ENCODE measurements around the gene THAP9.
"Not testable (repeated sequence)": the region's sequence is repeated elsewhere in the genome, so short reads cannot be mapped to it uniquely, and the experiment has no call there.

THAP9 gene, protein sequence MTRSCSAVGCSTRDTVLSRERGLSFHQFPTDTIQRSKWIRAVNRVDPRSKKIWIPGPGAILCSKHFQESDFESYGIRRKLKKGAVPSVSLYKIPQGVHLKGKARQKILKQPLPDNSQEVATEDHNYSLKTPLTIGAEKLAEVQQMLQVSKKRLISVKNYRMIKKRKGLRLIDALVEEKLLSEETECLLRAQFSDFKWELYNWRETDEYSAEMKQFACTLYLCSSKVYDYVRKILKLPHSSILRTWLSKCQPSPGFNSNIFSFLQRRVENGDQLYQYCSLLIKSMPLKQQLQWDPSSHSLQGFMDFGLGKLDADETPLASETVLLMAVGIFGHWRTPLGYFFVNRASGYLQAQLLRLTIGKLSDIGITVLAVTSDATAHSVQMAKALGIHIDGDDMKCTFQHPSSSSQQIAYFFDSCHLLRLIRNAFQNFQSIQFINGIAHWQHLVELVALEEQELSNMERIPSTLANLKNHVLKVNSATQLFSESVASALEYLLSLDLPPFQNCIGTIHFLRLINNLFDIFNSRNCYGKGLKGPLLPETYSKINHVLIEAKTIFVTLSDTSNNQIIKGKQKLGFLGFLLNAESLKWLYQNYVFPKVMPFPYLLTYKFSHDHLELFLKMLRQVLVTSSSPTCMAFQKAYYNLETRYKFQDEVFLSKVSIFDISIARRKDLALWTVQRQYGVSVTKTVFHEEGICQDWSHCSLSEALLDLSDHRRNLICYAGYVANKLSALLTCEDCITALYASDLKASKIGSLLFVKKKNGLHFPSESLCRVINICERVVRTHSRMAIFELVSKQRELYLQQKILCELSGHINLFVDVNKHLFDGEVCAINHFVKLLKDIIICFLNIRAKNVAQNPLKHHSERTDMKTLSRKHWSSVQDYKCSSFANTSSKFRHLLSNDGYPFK

DNA sequence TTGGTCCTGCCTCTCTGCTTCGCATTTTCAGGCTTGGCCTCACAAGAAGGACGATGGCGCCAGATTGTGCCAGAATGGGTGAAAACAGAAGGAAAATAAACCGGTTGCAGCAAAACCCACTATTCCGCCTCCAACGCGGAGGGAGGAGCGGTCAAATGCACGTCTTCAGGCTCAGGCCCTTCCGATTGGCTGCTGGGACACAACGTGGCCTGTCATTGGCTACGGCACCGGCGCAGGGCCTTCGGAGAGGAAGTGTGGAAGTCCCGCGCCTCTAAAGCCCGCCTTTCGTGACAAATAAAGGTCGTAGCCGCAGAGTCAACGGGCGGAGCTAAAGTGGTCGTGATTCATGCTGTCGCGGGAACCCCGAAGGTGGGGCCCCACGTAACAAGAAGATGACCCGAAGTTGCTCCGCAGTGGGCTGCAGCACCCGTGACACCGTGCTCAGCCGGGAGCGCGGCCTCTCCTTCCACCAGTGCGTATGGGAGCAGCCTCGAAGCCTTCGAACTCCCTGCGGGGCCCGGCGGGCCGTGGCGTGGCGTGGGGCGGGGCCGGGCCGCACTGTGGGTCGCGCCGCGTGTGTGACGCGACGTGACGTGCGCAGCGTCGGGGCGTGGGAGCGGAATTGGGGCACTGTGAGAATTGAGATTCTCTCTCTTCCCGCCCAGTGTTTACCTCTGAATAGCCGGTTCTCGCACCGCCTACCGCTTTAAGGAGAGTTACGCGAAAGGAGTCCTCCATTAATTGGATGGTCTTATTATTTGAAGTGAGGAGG lies at the start of gene THAP9:
TSS of gene THAP9 (plus strand) at position 325 of the 772 bp plus-strand sequence. CDS start at position 393, 68 bp downstream.
- peak; percentile 98 for DNase-seq

DNA sequence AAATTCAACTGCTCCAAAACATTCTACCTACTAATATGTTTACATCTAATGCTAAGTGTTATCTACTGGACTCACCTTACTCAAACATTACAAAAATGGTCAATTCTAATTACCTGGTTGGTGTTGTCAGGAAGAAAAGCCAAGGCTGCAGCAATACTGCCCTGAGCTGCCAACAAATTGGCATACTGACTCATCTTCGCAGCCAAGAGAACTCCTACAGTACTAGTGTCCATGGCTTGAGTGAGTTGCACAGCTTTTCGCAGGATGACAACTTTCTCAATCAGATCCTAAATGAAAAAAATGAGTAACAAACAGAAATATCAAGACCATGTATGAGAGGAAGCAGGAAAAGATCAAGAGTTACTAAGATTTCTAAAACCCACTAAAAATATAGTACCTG lies 49.2 kb upstream of the THAP9 start:
- DNase-seq, result no peak

DNA sequence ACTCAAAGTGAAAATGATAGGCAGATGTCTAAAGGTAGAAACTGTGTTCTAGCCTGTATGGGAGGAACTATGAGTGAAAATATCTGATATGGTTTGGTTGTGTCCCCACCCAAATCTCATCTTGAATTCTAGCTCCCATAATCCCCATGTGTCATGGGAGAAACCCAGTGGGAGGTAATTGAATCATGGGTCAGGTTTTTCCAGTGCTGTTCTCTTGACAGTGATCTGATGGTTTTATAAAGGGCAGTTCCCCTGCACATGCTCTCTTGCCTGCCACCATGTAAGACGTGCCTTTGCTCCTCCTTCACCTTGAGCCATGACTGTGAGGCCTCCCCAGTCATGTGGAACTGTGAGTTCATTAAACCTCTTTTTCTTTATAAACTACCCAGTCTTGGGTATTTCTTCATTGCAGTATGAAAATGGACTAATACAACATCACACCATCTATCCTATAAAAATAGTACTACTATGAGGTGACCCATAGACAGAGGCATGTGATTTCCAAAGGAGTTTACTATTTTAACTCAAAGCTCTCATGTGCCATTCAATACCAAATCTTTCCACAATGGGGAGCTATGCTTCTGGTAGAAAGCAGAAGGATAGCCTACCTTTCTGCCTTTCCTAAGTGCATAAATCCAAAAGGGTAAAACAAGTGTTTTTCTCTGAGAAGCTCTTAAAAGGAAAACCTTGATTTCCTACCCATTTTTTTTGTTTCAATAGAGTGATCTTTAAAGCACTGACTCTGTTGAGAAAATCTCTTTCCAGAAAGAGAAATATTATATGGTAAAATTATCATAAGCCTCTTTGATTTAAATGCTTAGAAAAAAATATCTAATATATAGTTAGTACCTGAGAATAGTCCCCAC lies 48.4 kb upstream of the THAP9 start:
- no peak for DNase-seq

DNA sequence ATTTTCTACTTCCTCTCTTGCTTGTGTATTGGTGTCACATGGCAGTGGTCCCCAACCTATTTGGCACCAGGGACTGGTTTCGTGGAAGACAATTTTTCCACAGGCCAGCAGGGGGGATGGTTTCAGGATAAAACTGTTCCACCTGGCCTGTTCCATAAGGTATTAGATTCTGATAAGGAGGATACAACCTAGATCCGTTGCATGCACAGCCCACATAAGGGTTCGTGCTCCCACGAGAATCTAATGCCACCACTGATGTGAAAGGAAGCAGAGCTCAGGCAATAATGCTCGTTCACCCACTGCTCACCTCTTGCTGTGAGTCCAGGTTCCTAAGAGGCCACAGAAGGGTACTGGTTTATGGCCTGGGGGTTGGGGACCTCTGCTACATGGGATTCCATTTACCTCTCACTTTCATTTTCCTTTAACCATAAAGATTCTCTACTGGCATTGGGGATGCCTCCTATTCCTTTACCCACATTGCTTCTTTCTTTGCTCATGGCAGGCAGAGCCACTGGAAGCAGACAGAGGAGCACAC lies 47.7 kb upstream of the THAP9 start:
- no peak for DNase-seq

DNA sequence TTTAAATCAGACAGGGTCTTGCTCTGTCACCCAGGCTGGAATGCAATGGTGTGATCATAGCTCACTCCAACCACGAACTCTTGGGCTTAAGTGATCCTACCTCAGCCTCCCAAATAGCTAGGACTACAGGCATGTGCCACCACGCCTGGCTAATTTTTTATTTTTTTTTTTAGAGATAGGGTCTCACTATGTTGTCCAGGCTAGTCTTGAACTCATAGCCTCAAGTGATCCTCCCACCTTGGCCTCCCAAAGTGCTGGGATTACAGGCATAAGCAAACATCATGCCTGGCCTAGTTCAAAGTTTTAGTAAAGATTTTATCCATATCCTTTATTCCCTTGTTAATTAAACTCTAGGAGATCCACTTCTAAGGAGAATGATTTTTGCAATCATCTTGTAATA lies 40.0 kb upstream of the THAP9 start:
- not testable (repeated sequence) for DNase-seq

DNA sequence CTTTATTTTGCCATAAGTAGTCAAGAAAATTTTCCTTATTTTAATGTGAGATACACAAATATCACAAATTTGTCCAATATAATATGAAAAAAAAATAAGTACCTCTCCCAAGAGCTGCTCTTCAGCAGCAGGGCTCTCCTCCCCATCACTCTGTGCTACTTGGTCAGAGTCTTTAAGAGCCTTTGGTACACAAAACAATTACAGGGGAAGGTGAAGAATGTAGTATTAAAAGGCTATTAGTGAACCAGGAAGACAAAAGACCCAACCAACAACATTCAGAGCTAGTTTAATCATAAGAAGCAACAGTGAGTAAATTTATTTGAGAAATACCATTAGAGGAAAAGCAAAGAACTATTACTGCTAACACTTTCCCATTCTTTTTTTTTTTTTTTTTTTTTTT lies 39.0 kb upstream of the THAP9 start:
- no peak for DNase-seq

DNA sequence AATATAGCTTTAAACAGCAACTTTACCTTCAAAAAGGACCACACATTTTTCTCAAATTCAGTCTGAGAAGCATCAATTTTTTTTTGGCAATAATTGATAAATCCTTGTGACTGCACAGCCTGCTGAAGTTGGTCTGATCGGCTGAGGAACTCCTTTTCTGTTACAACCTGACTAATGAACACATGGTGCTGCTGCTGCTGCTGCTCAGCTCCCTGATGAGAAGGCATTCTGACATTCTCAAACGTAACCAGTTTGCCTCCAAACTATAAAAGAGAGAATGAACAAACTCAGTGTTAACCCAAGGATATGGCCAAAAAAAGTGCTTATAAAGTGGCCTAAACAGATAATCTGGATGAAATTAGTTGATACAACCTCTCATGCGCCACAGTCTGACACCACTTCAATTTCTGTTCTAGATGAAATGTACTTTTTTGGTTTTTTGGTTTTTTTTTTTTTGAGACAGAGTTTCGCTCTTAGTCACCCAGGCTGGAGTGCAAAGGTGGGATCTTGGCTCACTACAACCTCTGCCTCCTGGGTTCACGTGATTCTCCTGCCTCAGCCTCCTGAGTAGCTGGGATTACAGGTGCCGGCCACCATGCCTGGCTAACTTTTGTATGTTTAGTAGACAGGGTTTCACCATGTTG lies 36.1 kb upstream of the THAP9 start:
- no peak for DNase-seq

DNA sequence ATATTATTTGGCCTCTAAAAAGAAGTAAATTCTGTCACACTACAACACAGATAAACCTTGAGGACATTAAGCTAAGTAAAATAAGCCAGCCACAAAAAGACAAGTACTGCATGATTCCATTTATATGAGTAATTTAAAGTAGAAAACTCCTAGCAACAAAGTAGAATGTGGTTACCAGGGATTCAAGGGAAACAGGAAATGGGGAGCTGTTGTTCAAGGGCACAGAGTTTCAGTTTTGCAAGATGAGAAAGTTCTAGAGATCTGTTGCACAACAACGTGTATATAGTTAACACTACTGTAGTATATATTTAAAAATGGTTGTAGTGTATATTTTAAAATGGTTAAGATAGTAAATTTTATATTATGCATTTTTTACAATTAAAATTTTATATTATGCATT lies 34.9 kb upstream of the THAP9 start:
- DNase-seq, result peak; percentile 82

DNA sequence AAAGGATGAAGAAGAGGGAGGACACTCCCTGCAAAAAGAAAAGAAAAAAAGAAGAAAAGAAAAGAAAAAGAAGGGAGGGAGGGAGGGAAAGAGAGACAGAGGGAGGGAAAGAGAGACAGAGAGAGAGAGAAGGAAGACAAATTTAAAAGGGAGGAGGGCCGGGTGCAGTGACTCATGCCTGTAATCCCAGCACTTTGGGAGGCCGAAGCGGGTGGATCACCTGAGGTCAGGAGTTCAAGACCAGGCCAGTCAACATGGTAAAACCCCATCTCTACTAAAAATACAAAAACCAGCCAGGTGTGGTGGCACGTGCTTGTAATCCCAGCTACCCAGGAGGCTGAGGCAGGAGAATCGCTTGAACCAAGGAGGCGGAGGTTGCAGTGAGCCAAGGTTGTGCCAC lies 34.5 kb upstream of the THAP9 start:
- peak; percentile 28 for DNase-seq

DNA sequence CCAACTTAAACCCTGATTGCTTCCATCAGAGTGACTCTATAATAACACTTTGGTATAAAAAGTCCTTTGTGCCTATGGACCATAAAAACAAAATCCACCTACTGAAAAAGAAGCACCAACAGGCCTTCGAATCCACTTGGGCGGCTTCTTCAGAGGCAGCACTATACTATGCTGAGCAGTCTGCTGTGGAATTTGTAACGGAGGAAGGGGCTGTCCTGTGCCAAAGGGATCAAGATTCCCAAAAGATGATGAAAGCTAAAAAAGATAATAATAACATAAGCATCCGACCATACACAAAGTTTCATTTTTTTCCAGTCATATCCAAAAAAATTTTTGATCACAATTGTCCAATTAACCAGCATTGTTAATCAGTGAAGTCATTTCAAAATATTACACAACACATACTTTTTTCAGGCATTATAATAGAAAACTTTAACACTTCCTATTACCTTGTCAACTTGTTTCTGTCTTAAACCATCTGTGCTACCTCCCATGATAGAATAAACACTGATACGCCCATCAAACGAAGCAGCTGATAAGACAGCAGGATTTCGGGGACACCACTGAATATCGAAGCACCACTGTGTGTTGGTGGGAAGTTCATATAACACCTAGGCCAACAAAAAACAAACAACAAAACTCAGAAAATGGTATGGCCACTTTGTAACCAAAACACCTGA lies 33.7 kb upstream of the THAP9 start:
- no peak for DNase-seq

DNA sequence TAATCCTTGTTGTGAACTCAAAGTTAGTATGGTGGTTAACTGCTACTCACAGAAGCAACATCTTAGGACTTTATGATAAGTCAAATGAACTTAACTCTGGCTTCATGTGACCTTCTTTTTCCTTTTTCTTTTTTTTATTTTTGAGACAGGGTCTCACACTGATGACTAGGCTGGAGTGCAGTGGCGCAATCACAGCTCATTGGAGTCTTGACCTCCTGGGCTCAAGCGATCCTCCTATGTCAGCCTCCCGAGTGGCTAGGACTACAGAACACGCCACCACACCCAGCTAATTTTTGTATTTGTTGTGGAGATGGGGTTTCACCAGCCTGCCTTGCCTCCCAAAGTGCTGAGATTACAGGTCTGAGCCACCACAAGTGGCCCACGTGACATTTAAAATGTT lies 32.0 kb upstream of the THAP9 start:
- no peak for DNase-seq

DNA sequence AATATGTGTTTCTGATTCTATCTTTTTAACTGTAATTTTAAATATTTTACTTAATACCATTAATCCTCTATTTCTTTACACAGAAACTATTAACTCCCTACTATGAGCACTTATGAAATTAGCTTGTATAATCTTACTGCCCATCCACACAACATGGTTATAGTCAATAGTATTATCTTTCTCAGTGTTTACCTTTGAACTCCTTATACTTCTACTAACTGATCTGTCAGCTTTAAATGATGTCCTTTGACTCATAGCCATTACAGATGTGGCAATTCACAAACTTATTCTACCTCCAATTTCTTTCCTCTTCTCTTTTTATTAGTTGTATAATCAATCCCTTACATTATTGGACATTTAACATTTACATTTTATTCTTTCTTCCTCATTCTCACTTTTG lies 15.1 kb upstream of the THAP9 start:
- no peak for DNase-seq

DNA sequence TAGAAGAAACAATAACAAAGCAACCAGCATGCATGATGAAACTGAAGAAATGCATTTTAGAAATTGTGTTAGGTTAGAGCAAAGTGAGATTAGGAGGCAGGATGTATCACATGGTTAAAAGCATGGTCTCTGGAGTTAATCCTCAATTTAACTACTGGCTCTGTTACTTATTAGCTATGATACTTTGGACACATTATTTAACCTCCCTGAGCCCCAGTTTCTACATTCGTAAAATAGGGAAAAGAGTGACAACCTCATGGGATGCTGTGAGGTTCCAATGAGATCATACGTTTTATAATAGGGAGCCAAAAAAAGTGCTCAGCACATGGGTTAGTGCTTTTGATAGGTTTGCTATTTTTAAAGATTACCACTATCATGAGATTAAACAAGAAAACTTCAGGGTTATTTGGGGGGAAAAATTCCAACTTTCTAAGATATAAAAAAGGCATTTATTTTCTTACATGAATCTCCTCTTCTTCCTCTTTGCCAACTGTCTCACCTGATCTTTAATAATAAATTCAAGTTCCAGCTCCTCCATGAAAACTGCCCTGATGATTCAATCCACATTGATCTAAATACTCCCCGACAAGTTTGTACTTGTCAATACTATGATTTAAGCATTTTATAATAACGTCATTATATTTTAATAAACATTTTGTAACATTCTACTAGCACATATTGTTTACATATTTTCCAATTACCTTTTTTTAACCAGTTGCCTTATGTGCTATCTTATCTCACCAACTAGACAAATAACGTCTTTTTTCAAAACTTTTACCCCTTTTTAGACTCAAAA lies 14.2 kb upstream of the THAP9 start:
- DNase-seq, result no peak

DNA sequence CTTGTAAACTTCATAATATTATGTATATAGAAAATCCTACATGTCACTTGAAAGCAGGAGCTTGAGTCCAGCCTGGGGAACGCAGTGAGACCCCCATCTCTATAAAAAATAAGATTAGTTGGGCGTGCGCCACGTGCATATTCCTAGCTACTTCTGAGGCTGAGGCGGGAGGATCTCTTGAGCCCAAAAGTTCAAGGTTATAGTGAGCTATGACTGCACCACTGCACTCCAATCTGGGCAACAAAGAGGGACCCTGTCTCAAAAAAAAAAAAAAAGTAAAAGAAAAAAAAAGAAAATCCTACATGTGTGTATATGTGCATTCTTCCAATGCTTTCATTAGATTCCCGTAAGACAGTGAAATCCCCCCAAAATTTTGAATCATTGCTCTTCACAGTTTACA lies 11.2 kb upstream of the THAP9 start:
- DNase-seq, result no peak

DNA sequence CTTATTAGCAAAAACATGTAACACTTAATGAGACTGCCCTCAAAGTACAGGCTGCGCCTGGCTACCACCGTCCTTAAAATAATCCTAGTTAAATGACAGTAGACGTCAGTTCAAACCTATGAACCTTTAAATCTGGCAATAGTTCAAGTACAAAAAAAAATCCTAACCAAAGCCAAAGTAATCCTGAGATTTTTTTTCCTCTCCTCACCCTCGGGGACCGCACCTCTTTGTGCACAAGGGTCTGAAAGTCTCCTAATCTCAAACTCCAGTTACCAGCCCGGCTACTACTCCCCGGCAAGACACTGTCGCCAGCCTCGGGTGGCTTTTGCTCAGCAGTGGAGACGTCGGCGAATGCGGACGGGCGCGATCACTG lies 10.0 kb upstream of the THAP9 start:
- no peak for DNase-seq

DNA sequence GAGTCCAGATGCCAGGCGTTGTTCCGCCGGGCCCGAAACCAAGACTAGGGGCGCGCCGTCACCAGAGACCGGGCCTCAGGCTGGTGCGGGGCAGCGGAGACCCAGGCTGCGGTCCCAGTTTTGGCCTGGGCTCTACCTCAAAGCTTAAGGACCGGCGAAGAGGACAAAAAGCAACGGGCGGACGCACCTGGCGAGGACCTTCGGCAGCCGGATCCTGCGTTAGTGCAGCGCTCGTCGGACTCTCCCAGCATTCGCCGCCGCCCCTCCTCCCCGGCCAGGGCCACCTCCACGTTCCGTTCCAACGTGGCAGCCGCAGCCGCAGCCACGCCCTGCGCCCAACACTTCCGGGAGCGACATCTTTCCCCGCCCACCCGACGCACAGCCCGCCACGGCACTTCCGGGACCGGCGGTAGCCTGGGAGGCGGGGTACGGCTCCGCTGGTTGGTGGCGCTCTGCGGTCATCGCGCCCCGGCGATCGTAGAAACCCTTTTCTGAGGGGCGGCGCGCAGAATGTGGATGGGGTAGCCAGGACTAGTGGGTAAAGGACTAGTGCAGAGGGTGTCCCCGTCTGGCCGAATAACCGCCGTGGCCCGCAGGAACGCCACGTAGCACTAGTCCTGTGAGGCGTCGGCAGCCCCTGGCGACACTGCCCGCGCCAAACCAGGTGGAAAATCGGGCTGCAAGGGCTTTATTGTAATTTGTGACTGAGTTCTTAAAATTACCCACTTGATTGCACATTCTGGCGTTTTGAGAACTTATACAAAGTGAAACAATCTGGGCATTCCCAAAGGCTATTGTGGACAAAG lies 9.4 kb upstream of the THAP9 start, which contains the start of gene SEC31A:
TSS of gene SEC31A (minus strand) at position 253 of the 806 bp plus-strand sequence. CDS start 9,217 bp downstream, outside the sequence.
- DNase-seq, result peak; percentile 89

DNA sequence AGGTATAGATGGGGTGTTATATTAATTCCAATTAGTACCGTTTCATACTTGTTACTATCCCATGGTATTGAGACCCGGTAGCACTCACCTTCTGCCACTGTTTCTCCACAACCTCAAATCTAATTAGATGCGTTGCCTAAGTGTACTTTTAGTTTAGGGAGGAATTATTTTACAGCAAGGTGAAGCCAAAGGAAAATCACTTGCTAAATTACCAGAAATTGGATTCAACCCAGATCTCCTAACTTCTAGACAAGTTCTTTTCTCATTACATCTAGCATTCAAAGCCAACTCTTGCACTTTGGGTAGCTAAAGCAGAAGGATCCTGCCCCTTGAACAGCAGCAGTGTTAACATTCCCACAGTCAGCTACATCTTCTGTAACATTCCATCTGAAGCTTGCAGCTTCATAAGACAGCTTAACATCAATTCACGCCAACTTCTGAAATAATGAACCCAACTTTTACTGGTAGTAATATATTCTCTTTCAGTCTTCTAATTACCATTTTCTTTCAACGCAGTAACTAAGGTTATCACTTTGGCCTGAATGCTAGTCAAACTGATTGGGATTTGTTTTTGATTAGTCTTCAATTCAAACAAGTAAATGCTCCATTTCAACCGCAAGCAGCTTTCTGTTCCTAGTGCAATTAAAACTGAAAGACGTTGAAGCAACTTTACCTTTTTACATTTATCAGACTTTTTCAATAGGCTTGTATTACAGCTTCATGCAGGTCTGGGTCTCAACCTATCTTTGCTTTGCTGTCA lies 8.6 kb upstream of the THAP9 start:
- DNase-seq, result no peak

DNA sequence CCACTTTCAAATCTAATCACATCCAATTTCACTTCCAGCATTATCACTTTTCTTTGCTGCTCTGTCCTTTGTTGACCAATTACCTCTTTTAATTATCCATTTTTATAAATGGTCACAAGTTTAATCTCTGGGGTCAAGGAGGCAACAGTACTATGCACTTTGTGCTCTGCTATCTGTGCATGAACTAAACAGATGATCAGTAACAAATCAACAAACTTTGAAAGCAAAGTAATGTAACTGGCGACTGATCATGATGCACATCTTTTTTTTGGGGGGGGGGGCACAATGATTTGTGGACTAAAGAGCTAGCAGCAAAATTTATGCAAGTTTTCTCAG lies 8.1 kb upstream of the THAP9 start:
- DNase-seq, result no peak
